GM12874 (cell line): ENCODE results near the gene ARAP2.

ENCODE experiments used
- CTCF ChIP-seq: IDR thresholded peaks from 2 replicates; pipeline ENCODE4 v1.5.1; 2011; ENCODE audit warnings: low read depth, mild to moderate bottlenecking, control low read depth, low read length, moderate library complexity; ENCODE audit not compliant: insufficient read depth

Gene ARAP2

GRCh38 chr4:36211084-36211483 lies 33.2 kb downstream of the ARAP2 start:
- no peak for TF ChIP-seq CTCF

GRCh38 chr4:36209941-36210649 lies 34.2 kb downstream of the ARAP2 start:
- TF ChIP-seq CTCF: no peak

- no peak for TF ChIP-seq CTCF
Measured at GRCh38 chr4:36208893-36209473, 35.3 kb downstream of the ARAP2 start.

- no peak for TF ChIP-seq CTCF
Measured at GRCh38 chr4:36207831-36208520, 36.3 kb downstream of the ARAP2 start.

- TF ChIP-seq CTCF: no peak
Measured at GRCh38 chr4:36207367-36207766, 36.9 kb downstream of the ARAP2 start.

GRCh38 chr4:36206603-36207311 lies 37.6 kb downstream of the ARAP2 start:
- no peak for TF ChIP-seq CTCF

- no peak for TF ChIP-seq CTCF
Measured at GRCh38 chr4:36206012-36206411, 38.3 kb downstream of the ARAP2 start.
